Endothelial cell of umbilical vein (primary cell): ENCODE results near the gene ADARB1.

Experiments
- EZH2 ChIP-seq: IDR thresholded peaks from 2 replicates; pipeline ENCODE4 v1.6.1; 2012; ENCODE audit warnings: borderline replicate concordance, low read depth, mild to moderate bottlenecking, moderate library complexity, low read length, inconsistent platforms; ENCODE audit not compliant: severe bottlenecking
- POLR2A ChIP-seq: IDR thresholded peaks from 2 replicates; pipeline ENCODE4 v1.6.1; 2012; ENCODE audit warnings: low read depth, mild to moderate bottlenecking, control low read depth, low read length
- POLR2AphosphoS5 ChIP-seq: IDR thresholded peaks from 2 replicates; pipeline ENCODE4 v1.6.1; 2012; ENCODE audit warnings: low read depth, mild to moderate bottlenecking, control low read depth, low read length, moderate library complexity; ENCODE audit not compliant: insufficient read depth
- TF ChIP-seq, protein P1 (sequence below), 2 donors: IDR thresholded peaks; 1 replicate in 1 of 2; 2 replicates in 1 of 2; pipeline ENCODE4 v1.5.1; 2011; ENCODE audit warnings: low read length in 2 of 2, mild to moderate bottlenecking in 2 of 2, moderate library complexity in 2 of 2, control low read depth in 1 of 2, inconsistent platforms in 1 of 2, low read depth in 1 of 2; ENCODE audit not compliant: insufficient read depth in 1 of 2; ENCODE audit errors: extremely low read depth in 1 of 2

GRCh38 chr21:45177039-45177438, 102.7 kb downstream of the ADARB1 start:
- no peak for TF ChIP-seq POLR2A
- TF ChIP-seq, protein P1, sequence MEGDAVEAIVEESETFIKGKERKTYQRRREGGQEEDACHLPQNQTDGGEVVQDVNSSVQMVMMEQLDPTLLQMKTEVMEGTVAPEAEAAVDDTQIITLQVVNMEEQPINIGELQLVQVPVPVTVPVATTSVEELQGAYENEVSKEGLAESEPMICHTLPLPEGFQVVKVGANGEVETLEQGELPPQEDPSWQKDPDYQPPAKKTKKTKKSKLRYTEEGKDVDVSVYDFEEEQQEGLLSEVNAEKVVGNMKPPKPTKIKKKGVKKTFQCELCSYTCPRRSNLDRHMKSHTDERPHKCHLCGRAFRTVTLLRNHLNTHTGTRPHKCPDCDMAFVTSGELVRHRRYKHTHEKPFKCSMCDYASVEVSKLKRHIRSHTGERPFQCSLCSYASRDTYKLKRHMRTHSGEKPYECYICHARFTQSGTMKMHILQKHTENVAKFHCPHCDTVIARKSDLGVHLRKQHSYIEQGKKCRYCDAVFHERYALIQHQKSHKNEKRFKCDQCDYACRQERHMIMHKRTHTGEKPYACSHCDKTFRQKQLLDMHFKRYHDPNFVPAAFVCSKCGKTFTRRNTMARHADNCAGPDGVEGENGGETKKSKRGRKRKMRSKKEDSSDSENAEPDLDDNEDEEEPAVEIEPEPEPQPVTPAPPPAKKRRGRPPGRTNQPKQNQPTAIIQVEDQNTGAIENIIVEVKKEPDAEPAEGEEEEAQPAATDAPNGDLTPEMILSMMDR (IDR thresholded peaks at IDR 0.05; ENCODE audit: extremely low read depth in 1 of 2, insufficient read depth in 1 of 2, low read depth in 1 of 2, low read length in 2 of 2): no peak
- TF ChIP-seq POLR2AphosphoS5: no peak
- TF ChIP-seq EZH2: no peak
